Liver (tissue), 9 donors: ENCODE data around the gene NDUFAF8. TPM values are rescaled to one million over a fixed set of nuclear protein-coding genes. Genes with fewer than 3 reads are reported as not detected.

Source experiments
- DNase-seq: peaks from one replicate; pipeline ENCODE4 v3.0.0-alpha.2; 2017; ENCODE audit warnings: low spot score
- H3K27ac ChIP-seq, 2 donors: one replicate each; pipeline ENCODE4 v1.7.0; 2013; ENCODE audit warnings: inconsistent platforms in 2 of 2, low read length in 2 of 2, control low read depth in 1 of 2, low read depth in 1 of 2, mild to moderate bottlenecking in 1 of 2
- H3K27me3 ChIP-seq, 4 donors: one replicate each; pipeline versions ENCODE4 v1.6.1 to v1.7.0; 2013; ENCODE audit warnings: low read length in 3 of 4, inconsistent platforms in 1 of 4, mild to moderate bottlenecking in 1 of 4, moderate library complexity in 1 of 4; ENCODE audit not compliant: control insufficient read depth in 4 of 4, insufficient read depth in 4 of 4
- H3K36me3 ChIP-seq, 4 donors: one replicate each; pipeline versions ENCODE4 v1.6.1 to v1.7.0; 2013; ENCODE audit warnings: low read length in 3 of 4, mild to moderate bottlenecking in 3 of 4, low read depth in 1 of 4, moderate library complexity in 1 of 4; ENCODE audit not compliant: control insufficient read depth in 4 of 4, insufficient read depth in 3 of 4
- H3K4me1 ChIP-seq, 4 donors: one replicate each; pipeline versions ENCODE4 v1.6.1 to v1.7.0; 2013; ENCODE audit warnings: low read length in 3 of 4, mild to moderate bottlenecking in 3 of 4, moderate library complexity in 1 of 4; ENCODE audit not compliant: control insufficient read depth in 4 of 4, insufficient read depth in 4 of 4
- H3K4me3 ChIP-seq, 3 donors: one replicate each; pipeline versions ENCODE4 v1.6.1 to v1.7.0; 2013; ENCODE audit warnings: low read length in 3 of 3, control low read depth in 1 of 3, low read depth in 1 of 3, mild to moderate bottlenecking in 1 of 3
- H3K9ac ChIP-seq, 2 donors: one replicate each; pipeline ENCODE4 v1.7.0; 2013; ENCODE audit warnings: low read length in 2 of 2, mild to moderate bottlenecking in 2 of 2, moderate library complexity in 2 of 2, control low read depth in 1 of 2, low read depth in 1 of 2
- H3K9me3 ChIP-seq, 4 donors: one replicate each; pipeline versions ENCODE4 v1.6.1 to v1.7.0; 2013; ENCODE audit warnings: low read length in 3 of 4; ENCODE audit not compliant: control insufficient read depth in 4 of 4
- ATF3 ChIP-seq: IDR thresholded peaks from 2 replicates; pipeline ENCODE4 v1.6.1; 2016; ENCODE audit warnings: antibody characterized with exemption
- CTCF ChIP-seq: fragments of 150-350 bp; IDR thresholded peaks from 2 replicates; pipeline ENCODE4 v1.5.1; 2017; ENCODE audit warnings: improper control_type of control experiment, low read depth, low read length; ENCODE audit not compliant: missing input control
- EGR1 ChIP-seq, 2 donors: IDR thresholded peaks; 2 replicates each; pipeline ENCODE4 v1.6.1; 2016 to 2018; ENCODE audit warnings: antibody characterized with exemption in 2 of 2, low read depth in 2 of 2
- FOXA1 ChIP-seq: IDR thresholded peaks from 2 replicates; pipeline ENCODE4 v1.6.1; 2016; ENCODE audit warnings: antibody characterized with exemption
- FOXA2 ChIP-seq: IDR thresholded peaks from 2 replicates; pipeline ENCODE4 v1.6.1; 2016; ENCODE audit warnings: antibody characterized with exemption
- GABPA ChIP-seq, 2 donors: IDR thresholded peaks in 1 of 2; conservative IDR thresholded peaks in 1 of 2; 2 replicates each; pipeline ENCODE4 v1.6.1; 2016; ENCODE audit warnings: antibody characterized with exemption in 2 of 2, mild to moderate bottlenecking in 1 of 2, moderate library complexity in 1 of 2
- HNF4A ChIP-seq, 2 donors: conservative IDR thresholded peaks; 2 replicates each; pipeline ENCODE4 v1.6.1; 2016; ENCODE audit warnings: antibody characterized with exemption in 2 of 2, mild to moderate bottlenecking in 2 of 2
- HNF4G ChIP-seq: IDR thresholded peaks from 2 replicates; pipeline ENCODE4 v1.6.1; 2016; ENCODE audit warnings: antibody characterized with exemption
- JUND ChIP-seq, 2 donors: IDR thresholded peaks; 2 replicates each; pipeline ENCODE4 v1.6.1; 2016; ENCODE audit warnings: antibody characterized with exemption in 2 of 2
- MAX ChIP-seq: IDR thresholded peaks from 2 replicates; pipeline ENCODE4 v1.6.1; 2016; ENCODE audit warnings: antibody characterized with exemption
- NR2F2 ChIP-seq: IDR thresholded peaks from 2 replicates; pipeline ENCODE4 v1.6.1; 2016; ENCODE audit warnings: antibody characterized with exemption
- RAD21 ChIP-seq, 2 donors: IDR thresholded peaks; 2 replicates each; pipeline ENCODE4 v1.6.1; 2016; ENCODE audit warnings: antibody characterized with exemption in 2 of 2, mild to moderate bottlenecking in 2 of 2
- REST ChIP-seq: IDR thresholded peaks from 2 replicates; pipeline ENCODE4 v1.6.1; 2016; ENCODE audit warnings: antibody characterized with exemption, mild to moderate bottlenecking
- RXRA ChIP-seq, 2 donors: IDR thresholded peaks; 2 replicates each; pipeline ENCODE4 v1.6.1; 2017 to 2018; ENCODE audit warnings: antibody characterized with exemption in 2 of 2, mild to moderate bottlenecking in 1 of 2
- SP1 ChIP-seq: IDR thresholded peaks from 2 replicates; pipeline ENCODE4 v1.6.1; 2018; ENCODE audit warnings: antibody characterized with exemption, mild to moderate bottlenecking
- TAF1 ChIP-seq: conservative IDR thresholded peaks from 2 replicates; pipeline ENCODE4 v1.6.1; 2016; ENCODE audit warnings: antibody characterized with exemption, mild to moderate bottlenecking
- YY1 ChIP-seq: IDR thresholded peaks from 2 replicates; pipeline ENCODE4 v1.6.1; 2016; ENCODE audit warnings: antibody characterized with exemption, mild to moderate bottlenecking
- ZBTB33 ChIP-seq: IDR thresholded peaks from 2 replicates; pipeline ENCODE4 v1.6.1; 2016; ENCODE audit warnings: antibody characterized with exemption
- WGBS: extraction: QIAGEN DNeasy Blood & Tissue Kit; methylation state at CpG from one replicate; pipeline ENCODE4 v1.1.7; 2013; 5-methylcytosine and 5-hydroxymethylcytosine counted together
- polyA plus RNA-seq, 2 donors: library from polyadenylated mRNA; stranded (reverse) in 1 of 2; unstranded in 1 of 2; fragments of 200-250 nt in 1 of 2; fragments of >200 nt in 1 of 2; fragmentation: Nextera tagmentation in 1 of 2; extraction: Ambion mirVana in 1 of 2; gene quantifications; one replicate each; pipeline versions ENCODE4 v1.2.1 to v1.2.3, GENCODE V29; 2013 to 2015
- total RNA-seq, 2 donors: library from RNA; depleted of rRNA; stranded (reverse); fragments of >200 nt; gene quantifications; one replicate each; pipeline ENCODE4 v1.2.3, GENCODE V29; 2014
- donor health status: healthy.
- donor health status: healthy.
- donor health status: healthy.
- donor health status: healthy.
- donor health status: healthy.

NDUFAF8 gene
- total and polyA plus RNA-seq, 4 donors: 8.3 to 67.4 (median 15.5) TPM

GRCh38 chr17:81193051-81193410 is 46.1 kb upstream of the NDUFAF8 start:
- no peak for TF ChIP-seq HNF4G
- TF ChIP-seq SP1: no peak
- TF ChIP-seq HNF4A (conservative IDR thresholded peaks at IDR 0.05): no peak
- TF ChIP-seq TAF1: no peak
- no peak for TF ChIP-seq MAX
- no peak for TF ChIP-seq FOXA2
- Histone ChIP-seq H3K27ac (no peak overlapping the region), H3K4me3 (no peak overlapping the region), H3K9ac (no peak overlapping the region), H3K4me1 (no peaks in the 10 kb centered on the region), H3K27me3 (no peaks in the 10 kb centered on the region), H3K9me3 (no peaks in the 10 kb centered on the region), H3K36me3 (no peaks in the 10 kb centered on the region)
- no peak for DNase-seq
- 96% methylated on average over 17 of the region's 17 CpGs for WGBS

- Histone ChIP-seq H3K4me1 (no peaks in the 10 kb centered on the region), H3K27ac (no peak overlapping the region), H3K27me3 (no peaks in the 10 kb centered on the region), H3K36me3 (no peaks in the 10 kb centered on the region), H3K9ac (no peak overlapping the region), H3K4me3 (no peak overlapping the region), H3K9me3 (no peaks in the 10 kb centered on the region)
- 96% methylated on average over 38 of the region's 38 CpGs for WGBS
- DNase-seq: no peak
- no peak for TF ChIP-seq NR2F2
- TF ChIP-seq FOXA1: no peak
- no peak for TF ChIP-seq ATF3
- no peak for TF ChIP-seq TAF1
- TF ChIP-seq HNF4G: no peak
- TF ChIP-seq GABPA (IDR thresholded peaks at IDR 0.05 in 1 of 2, conservative IDR thresholded peaks at IDR 0.05 in 1 of 2): no peak
- no peak for TF ChIP-seq HNF4A (conservative IDR thresholded peaks at IDR 0.05)
- no peak for TF ChIP-seq FOXA2
- TF ChIP-seq RXRA (IDR thresholded peaks at IDR 0.05): no peak
- TF ChIP-seq YY1: no peak
- TF ChIP-seq ZBTB33: no peak
Measured at GRCh38 chr17:81193470-81194224, 45.5 kb upstream of the NDUFAF8 start.

- no peaks in the 10 kb centered on the region for H3K36me3 ChIP-seq
- TF ChIP-seq HNF4G: no peak
- no peak for TF ChIP-seq FOXA2
- no peak for TF ChIP-seq YY1
- TF ChIP-seq EGR1 (IDR thresholded peaks at IDR 0.05; ENCODE audit: low read depth in 2 of 2): no peak
- TF ChIP-seq TAF1: no peak
- TF ChIP-seq SP1: no peak
- TF ChIP-seq CTCF: no peak
- TF ChIP-seq NR2F2: no peak
- TF ChIP-seq MAX: no peak
- no peak for TF ChIP-seq REST
- no peak for TF ChIP-seq ATF3
- TF ChIP-seq RAD21 (IDR thresholded peaks at IDR 0.05): no peak
- TF ChIP-seq JUND (IDR thresholded peaks at IDR 0.05): no peak
- H3K4me1 ChIP-seq: no peaks in the 10 kb centered on the region
- H3K9ac ChIP-seq: no peak overlapping the region
- 95% methylated on average over 21 of the region's 21 CpGs for WGBS
- H3K9me3 ChIP-seq: no peaks in the 10 kb centered on the region
- DNase-seq: no peak
- no peak overlapping the region for H3K4me3 ChIP-seq
- H3K27ac ChIP-seq: no peak overlapping the region
- H3K27me3 ChIP-seq: no peaks in the 10 kb centered on the region
Measured at GRCh38 chr17:81194225-81194760, 44.8 kb upstream of the NDUFAF8 start.
